ENCODE measurements around the gene WWOX.

The WWOX gene

GRCh38 chr16:78353640-78354275 lies 254.3 kb downstream of the WWOX start:
- DNase-seq (ENCODE audit: low read depth in 2 of 2): no peak

- no peak for DNase-seq (ENCODE audit: low read depth in 2 of 2)
These were observed 263.2 kb downstream of the WWOX start for GRCh38 chr16:78362524-78363135.

- no peak for DNase-seq (ENCODE audit: low read depth in 2 of 2)
These were observed 264.5 kb downstream of the WWOX start for GRCh38 chr16:78363843-78364555.

GRCh38 chr16:78364556-78364880 lies 265.1 kb downstream of the WWOX start:
- DNase-seq (ENCODE audit: low read depth in 2 of 2): no peak

GRCh38 chr16:78365366-78365765 lies 265.9 kb downstream of the WWOX start:
- DNase-seq (ENCODE audit: low read depth in 2 of 2): no peak

GRCh38 chr16:78368121-78369102 lies 269.0 kb downstream of the WWOX start:
- no peak for DNase-seq (ENCODE audit: low read depth in 2 of 2)

- no peak for DNase-seq (ENCODE audit: low read depth in 2 of 2)
These were observed 272.8 kb downstream of the WWOX start for GRCh38 chr16:78372277-78372676.

- no peak for DNase-seq (ENCODE audit: low read depth in 2 of 2)
These were observed 275.7 kb downstream of the WWOX start for GRCh38 chr16:78375055-78375679.

GRCh38 chr16:78376452-78376851 lies 277.0 kb downstream of the WWOX start:
- DNase-seq (ENCODE audit: low read depth in 2 of 2): no peak

GRCh38 chr16:78377312-78377711 lies 277.9 kb downstream of the WWOX start:
- DNase-seq (ENCODE audit: low read depth in 2 of 2): no peak

GRCh38 chr16:78381060-78381459 lies 281.6 kb downstream of the WWOX start:
- no peak for DNase-seq (ENCODE audit: low read depth in 2 of 2)

- no peak for DNase-seq (ENCODE audit: low read depth in 2 of 2)
These were observed 283.7 kb downstream of the WWOX start for GRCh38 chr16:78383118-78383517.

GRCh38 chr16:78385086-78385805 lies 285.8 kb downstream of the WWOX start:
- no peak for DNase-seq (ENCODE audit: low read depth in 2 of 2)

- no peak for DNase-seq (ENCODE audit: low read depth in 2 of 2)
These were observed 287.3 kb downstream of the WWOX start for GRCh38 chr16:78386557-78387324.

- no peak for DNase-seq (ENCODE audit: low read depth in 2 of 2)
These were observed 289.6 kb downstream of the WWOX start for GRCh38 chr16:78389009-78389498.

- no peak for DNase-seq (ENCODE audit: low read depth in 2 of 2)
These were observed 290.6 kb downstream of the WWOX start for GRCh38 chr16:78390092-78390491.

GRCh38 chr16:78390508-78391324 lies 291.3 kb downstream of the WWOX start:
- DNase-seq (ENCODE audit: low read depth in 2 of 2): no peak

GRCh38 chr16:78392585-78393195 lies 293.2 kb downstream of the WWOX start:
- no peak for DNase-seq (ENCODE audit: low read depth in 2 of 2)

GRCh38 chr16:78395035-78395434 lies 295.6 kb downstream of the WWOX start:
- no peak for DNase-seq (ENCODE audit: low read depth in 2 of 2)
